Hepatocyte (in vitro differentiated cells): Measurements from ENCODE around the gene ITGAE. TPM values are rescaled to one million over a fixed set of nuclear protein-coding genes. Genes with fewer than 3 reads are reported as not detected.

ENCODE experiments used
- DNase-seq: peaks from one replicate; pipeline ENCODE4 v3.0.0-alpha.2; 2016; ENCODE audit warnings: low spot score
- H2AFZ ChIP-seq: fragments of 200-600 bp; sonication (generic); 2 replicates; pipeline ENCODE4 v1.6.0; 2016; ENCODE audit warnings: antibody characterized with exemption, mild to moderate bottlenecking
- H3K27ac ChIP-seq: fragments of 200-600 bp; sonication (generic); 2 replicates; pipeline ENCODE4 v1.5.1; 2016; ENCODE audit warnings: mild to moderate bottlenecking
- H3K27me3 ChIP-seq: fragments of 200-600 bp; sonication (generic); 2 replicates; pipeline ENCODE4 v1.6.1; 2016
- H3K36me3 ChIP-seq: fragments of 200-600 bp; sonication (generic); replicated peaks from 2 replicates; pipeline ENCODE4 v1.5.1; 2016; ENCODE audit warnings: low read depth; ENCODE audit not compliant: insufficient read depth
- H3K4me1 ChIP-seq: fragments of 200-600 bp; sonication (generic); 2 replicates; pipeline ENCODE4 v1.5.1; 2016; ENCODE audit warnings: mild to moderate bottlenecking, moderate library complexity; ENCODE audit not compliant: insufficient read depth
- H3K4me2 ChIP-seq: fragments of 200-600 bp; sonication (generic); 2 replicates; pipeline ENCODE4 v1.6.0; 2016
- H3K4me3 ChIP-seq: fragments of 200-600 bp; sonication (generic); 2 replicates; pipeline ENCODE4 v1.5.1; 2016; ENCODE audit warnings: mild to moderate bottlenecking
- H3K79me2 ChIP-seq: fragments of 200-600 bp; sonication (generic); 2 replicates; pipeline ENCODE4 v1.6.0; 2017; ENCODE audit warnings: mild to moderate bottlenecking
- H3K9me2 ChIP-seq: fragments of 200-600 bp; sonication (generic); replicated peaks from 2 replicates; pipeline ENCODE4 v1.6.0; 2017; ENCODE audit warnings: mild to moderate bottlenecking; ENCODE audit not compliant: insufficient read depth
- H3K9me3 ChIP-seq: fragments of 200-600 bp; sonication (generic); 2 replicates; pipeline ENCODE4 v1.5.1; 2016; ENCODE audit warnings: low read depth, mild to moderate bottlenecking
- H4K20me1 ChIP-seq: fragments of 200-600 bp; sonication (generic); 2 replicates; pipeline ENCODE4 v1.6.0; 2016; ENCODE audit warnings: mild to moderate bottlenecking; ENCODE audit not compliant: insufficient read depth, poor library complexity, severe bottlenecking
- CTCF ChIP-seq: fragments of 200-600 bp; sonication (generic); IDR thresholded peaks from 2 replicates; pipeline ENCODE4 v1.5.1; 2016; ENCODE audit warnings: antibody characterized with exemption, mild to moderate bottlenecking; ENCODE audit not compliant: poor library complexity
- EZH2 ChIP-seq: fragments of 200-600 bp; sonication (generic); IDR thresholded peaks from 2 replicates; pipeline ENCODE4 v1.6.1; 2016; ENCODE audit warnings: antibody characterized with exemption, mild to moderate bottlenecking, borderline replicate concordance
- EZH2phosphoT487 ChIP-seq: fragments of 200-600 bp; sonication (generic); IDR thresholded peaks from one replicate; pipeline ENCODE4 v1.6.1; 2018; ENCODE audit warnings: antibody characterized with exemption, mild to moderate bottlenecking, low read depth, moderate library complexity; ENCODE audit not compliant: unreplicated experiment, severe bottlenecking
- WGBS: methylation state at CpG from one replicate; pipeline ENCODE4 v1.1.6; 2016; ENCODE audit warnings: low lambda C conversion rate; ENCODE audit errors: missing lambda C conversion rate; 5-methylcytosine and 5-hydroxymethylcytosine counted together
- polyA plus RNA-seq: library from polyadenylated mRNA; unstranded; fragments of >200 nt; fragmentation: Nextera tagmentation; extraction: Ambion mirVana; gene quantifications from 2 replicates; pipeline ENCODE4 v1.2.1, GENCODE V29; 2016
- total RNA-seq: library from RNA; depleted of rRNA; stranded (reverse); fragments of >200 nt; gene quantifications from 2 replicates; pipeline ENCODE4 v1.2.3, GENCODE V29; 2014

Gene ITGAE
- total and polyA plus RNA-seq, 2 experiments from 2014 or later, result 28.1 to 77.0 TPM

DNA sequence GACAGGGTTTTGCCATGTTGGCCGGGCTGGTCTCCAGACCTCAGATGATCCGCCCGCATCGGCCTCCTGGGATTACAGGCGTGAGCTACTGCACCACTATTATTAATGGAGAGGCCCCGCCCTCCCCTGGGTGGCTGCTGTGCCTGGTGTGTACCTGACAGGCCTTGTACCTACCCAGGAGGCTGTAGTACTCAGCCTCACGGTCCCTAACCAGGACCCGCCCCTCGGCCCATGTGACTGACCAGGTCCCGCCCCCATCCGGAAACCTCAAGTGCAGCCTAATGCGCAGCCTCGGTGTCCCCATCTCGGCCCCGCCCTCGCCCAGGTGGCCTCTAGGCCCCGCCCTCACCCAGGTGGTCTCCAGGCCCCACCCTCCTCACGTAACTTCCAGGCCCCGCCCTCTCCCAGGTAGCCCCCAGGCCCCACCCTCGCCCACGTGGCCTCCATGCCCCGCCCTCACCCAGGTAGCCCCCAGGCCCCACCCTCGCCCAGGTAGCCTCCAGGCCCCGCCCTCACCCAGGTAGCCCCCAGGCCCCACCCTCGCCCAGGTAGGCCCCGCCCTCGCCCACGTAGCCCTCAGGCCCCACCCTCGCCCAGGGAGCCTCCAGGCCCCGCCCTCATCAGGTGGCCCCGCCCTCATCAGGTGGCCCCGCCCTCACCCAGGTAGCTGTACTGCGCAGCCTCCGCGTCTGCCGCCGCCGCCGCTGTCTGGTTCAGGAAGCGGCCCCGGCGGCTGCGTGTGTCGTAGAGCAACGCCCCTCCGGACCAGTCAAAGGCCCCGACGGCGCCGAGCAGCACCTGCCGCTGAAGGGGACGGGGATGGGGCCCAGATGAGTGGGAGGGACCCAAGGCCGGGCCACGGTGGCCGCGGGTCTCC is 46.3 kb downstream of the ITGAE start:
- no peaks in the 10 kb centered on the region for H3K9me2 ChIP-seq
- peak overlapping the region; percentile 99 for H2AFZ ChIP-seq
- no peaks in the 10 kb centered on the region for H3K4me1 ChIP-seq
- H3K79me2 ChIP-seq, result no peaks in the 10 kb centered on the region
- no peaks in the 10 kb centered on the region for H3K9me3 ChIP-seq
- no peaks in the 10 kb centered on the region for H3K27me3 ChIP-seq
- no peak for TF ChIP-seq EZH2
- no peak for TF ChIP-seq CTCF
- no peak for TF ChIP-seq EZH2phosphoT487
- DNase-seq, result peak; percentile 96
- H3K36me3 ChIP-seq, result no peaks in the 10 kb centered on the region
- H3K27ac ChIP-seq, result peak overlapping the region; percentile 93
- H3K4me2 ChIP-seq, result peak overlapping the region; percentile 93
- no peaks in the 10 kb centered on the region for H4K20me1 ChIP-seq
- H3K4me3 ChIP-seq, result peak overlapping the region; percentile 61
- 11% methylated on average over 30 of the region's 56 CpGs for WGBS

DNA sequence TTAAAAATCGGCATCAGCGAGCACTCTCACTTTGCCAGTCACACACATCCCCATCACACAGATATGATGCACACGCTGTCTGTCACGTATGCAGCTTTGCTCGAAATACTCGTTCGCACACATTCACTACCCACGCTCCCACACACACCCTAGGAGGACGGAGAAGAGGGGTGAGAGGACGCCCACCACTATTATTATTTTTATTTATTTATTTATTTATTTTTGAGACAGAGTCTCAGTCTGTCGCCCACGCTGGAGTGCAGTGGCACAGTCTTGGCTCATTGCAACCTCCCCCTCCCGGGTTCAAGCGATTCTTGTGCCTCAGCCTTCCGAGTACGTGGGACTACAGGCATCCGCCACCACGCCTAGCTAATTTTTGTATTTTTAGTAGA is 46.9 kb downstream of the ITGAE start:
- no peaks in the 10 kb centered on the region for H3K9me3 ChIP-seq
- H3K9me2 ChIP-seq, result no peaks in the 10 kb centered on the region
- no peaks in the 10 kb centered on the region for H3K36me3 ChIP-seq
- no peak for DNase-seq
- no peaks in the 10 kb centered on the region for H3K4me1 ChIP-seq
- no peak overlapping the region for H3K27ac ChIP-seq
- 91% methylated on average over 18 of the region's 18 CpGs for WGBS
- H3K4me2 ChIP-seq, result peak overlapping the region; percentile 93
- TF ChIP-seq EZH2 (no peak), EZH2phosphoT487 (no peak), CTCF (no peak)
- no peaks in the 10 kb centered on the region for H3K79me2 ChIP-seq
- H2AFZ ChIP-seq, result no peak overlapping the region
- no peaks in the 10 kb centered on the region for H3K27me3 ChIP-seq
- no peak overlapping the region for H3K4me3 ChIP-seq
- no peaks in the 10 kb centered on the region for H4K20me1 ChIP-seq

DNA sequence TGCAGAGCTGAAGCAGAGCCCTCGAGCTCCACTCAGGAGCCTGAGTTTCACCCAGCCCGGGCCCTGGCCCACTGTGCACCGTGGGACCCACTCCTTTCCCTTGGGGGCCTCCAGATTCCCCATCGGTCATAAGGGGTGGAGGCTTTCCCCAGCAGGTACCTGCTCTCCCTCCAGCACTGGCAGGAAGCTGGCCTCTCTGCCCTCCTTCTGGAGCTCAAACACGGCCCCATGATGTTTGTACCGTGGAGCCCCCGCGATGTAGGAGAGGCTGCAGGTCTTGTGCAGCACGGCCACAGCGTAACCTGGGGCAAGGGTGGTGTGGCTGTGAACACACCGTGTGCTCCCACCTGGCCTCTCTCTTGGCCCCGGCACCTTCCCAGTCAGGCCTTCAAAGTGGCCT is 47.4 kb downstream of the ITGAE start:
- 84% methylated on average over 12 of the region's 12 CpGs for WGBS
- no peak overlapping the region for H3K27ac ChIP-seq
- no peak overlapping the region for H2AFZ ChIP-seq

GRCh38 chr17:3751836-3752235 is 49.2 kb downstream of the ITGAE start:
- Histone ChIP-seq H3K4me1 (no peaks in the 10 kb centered on the region), H4K20me1 (no peaks in the 10 kb centered on the region), H3K27ac (no peak overlapping the region), H3K9me2 (no peaks in the 10 kb centered on the region), H2AFZ (no peak overlapping the region), H3K4me3 (no peak overlapping the region), H3K9me3 (no peaks in the 10 kb centered on the region), H3K79me2 (no peaks in the 10 kb centered on the region), H3K27me3 (no peaks in the 10 kb centered on the region), H3K36me3 (no peaks in the 10 kb centered on the region), H3K4me2 (no peak overlapping the region)
- TF ChIP-seq EZH2phosphoT487 (no peak), EZH2 (no peak), CTCF (no peak)
- no peak for DNase-seq
- 97% methylated on average over 15 of the region's 15 CpGs for WGBS

More for the DNA sequence above, 47.4 kb downstream of the ITGAE start:
- no peaks in the 10 kb centered on the region for H4K20me1 ChIP-seq
- no peaks in the 10 kb centered on the region for H3K9me2 ChIP-seq
- no peaks in the 10 kb centered on the region for H3K9me3 ChIP-seq
- H3K27me3 ChIP-seq, result no peaks in the 10 kb centered on the region
- H3K4me3 ChIP-seq, result no peak overlapping the region
- no peak overlapping the region for H3K4me2 ChIP-seq
- H3K36me3 ChIP-seq, result no peaks in the 10 kb centered on the region
- H3K4me1 ChIP-seq, result no peaks in the 10 kb centered on the region
- no peak for DNase-seq
- TF ChIP-seq EZH2phosphoT487, result no peak
- H3K79me2 ChIP-seq, result no peaks in the 10 kb centered on the region
